ENCODE results near the gene MSX1.

The MSX1 gene

GRCh38 chr4:4870576-4871241 lies 11.2 kb downstream of the MSX1 start:
- Histone ChIP-seq H3K9me3 (no peaks in the 10 kb centered on the region), H3K4me3 (ENCODE audit: low read depth in 1 of 2, low read length in 1 of 2) (no peak overlapping the region)

DNA sequence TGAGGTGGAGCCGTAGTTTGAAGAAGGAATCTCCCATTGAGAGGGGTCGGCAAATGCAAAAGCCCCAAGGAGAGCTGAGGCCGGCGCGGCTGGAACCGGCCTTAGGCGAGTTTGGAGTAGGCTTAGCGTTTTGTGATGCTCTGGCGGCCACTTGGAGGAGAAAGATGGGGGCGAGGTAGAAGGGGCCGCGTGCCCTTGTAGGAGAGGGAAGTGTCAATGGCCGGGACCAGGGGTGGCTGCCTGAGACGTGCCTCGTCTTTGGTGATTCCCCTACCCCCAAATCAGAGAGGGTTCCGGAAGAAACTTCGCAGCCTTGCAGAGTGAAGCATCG lies 11.7 kb downstream of the MSX1 start:
- TF ChIP-seq, protein P1, sequence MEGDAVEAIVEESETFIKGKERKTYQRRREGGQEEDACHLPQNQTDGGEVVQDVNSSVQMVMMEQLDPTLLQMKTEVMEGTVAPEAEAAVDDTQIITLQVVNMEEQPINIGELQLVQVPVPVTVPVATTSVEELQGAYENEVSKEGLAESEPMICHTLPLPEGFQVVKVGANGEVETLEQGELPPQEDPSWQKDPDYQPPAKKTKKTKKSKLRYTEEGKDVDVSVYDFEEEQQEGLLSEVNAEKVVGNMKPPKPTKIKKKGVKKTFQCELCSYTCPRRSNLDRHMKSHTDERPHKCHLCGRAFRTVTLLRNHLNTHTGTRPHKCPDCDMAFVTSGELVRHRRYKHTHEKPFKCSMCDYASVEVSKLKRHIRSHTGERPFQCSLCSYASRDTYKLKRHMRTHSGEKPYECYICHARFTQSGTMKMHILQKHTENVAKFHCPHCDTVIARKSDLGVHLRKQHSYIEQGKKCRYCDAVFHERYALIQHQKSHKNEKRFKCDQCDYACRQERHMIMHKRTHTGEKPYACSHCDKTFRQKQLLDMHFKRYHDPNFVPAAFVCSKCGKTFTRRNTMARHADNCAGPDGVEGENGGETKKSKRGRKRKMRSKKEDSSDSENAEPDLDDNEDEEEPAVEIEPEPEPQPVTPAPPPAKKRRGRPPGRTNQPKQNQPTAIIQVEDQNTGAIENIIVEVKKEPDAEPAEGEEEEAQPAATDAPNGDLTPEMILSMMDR (IDR thresholded peaks at IDR 0.05), result no peak
- H3K27me3 ChIP-seq, result peaks cover 100% of the 10 kb centered on the region
- H3K4me1 ChIP-seq (ENCODE audit: control insufficient read depth in 1 of 2, insufficient read depth in 1 of 2, low read depth in 1 of 2, low read length in 1 of 2), result no peaks in the 10 kb centered on the region
- H3K4me3 ChIP-seq (ENCODE audit: low read depth in 1 of 2, low read length in 1 of 2), result no peak overlapping the region
- H3K27ac ChIP-seq, result no peak overlapping the region
- H3K36me3 ChIP-seq, result no peaks in the 10 kb centered on the region
- no peaks in the 10 kb centered on the region for H3K9me3 ChIP-seq

More at GRCh38 chr4:4870576-4871241, 11.2 kb downstream of the MSX1 start:
- no peaks in the 10 kb centered on the region for H3K4me1 ChIP-seq (ENCODE audit: control insufficient read depth in 1 of 2, insufficient read depth in 1 of 2, low read depth in 1 of 2, low read length in 1 of 2)
- peaks cover 100% of the 10 kb centered on the region for H3K27me3 ChIP-seq
- H3K27ac ChIP-seq, result no peak overlapping the region
- H3K36me3 ChIP-seq, result no peaks in the 10 kb centered on the region
- TF ChIP-seq, protein P1 (IDR thresholded peaks at IDR 0.05), result no peak

GRCh38 chr4:4871573-4872313 lies 12.3 kb downstream of the MSX1 start:
- no peaks in the 10 kb centered on the region for H3K36me3 ChIP-seq
- no peak overlapping the region for H3K27ac ChIP-seq
- no peak overlapping the region for H3K4me3 ChIP-seq (ENCODE audit: low read depth in 1 of 2, low read length in 1 of 2)
- peaks cover 99% of the 10 kb centered on the region for H3K27me3 ChIP-seq
- TF ChIP-seq, protein P1 (IDR thresholded peaks at IDR 0.05), result no peak
- no peaks in the 10 kb centered on the region for H3K4me1 ChIP-seq (ENCODE audit: control insufficient read depth in 1 of 2, insufficient read depth in 1 of 2, low read depth in 1 of 2, low read length in 1 of 2)
- no peaks in the 10 kb centered on the region for H3K9me3 ChIP-seq

GRCh38 chr4:4872314-4872903 lies 12.9 kb downstream of the MSX1 start:
- TF ChIP-seq, protein P1 (IDR thresholded peaks at IDR 0.05), result no peak
- H3K27ac ChIP-seq, result no peak overlapping the region
- H3K27me3 ChIP-seq, result peaks cover 97% of the 10 kb centered on the region
- no peaks in the 10 kb centered on the region for H3K9me3 ChIP-seq
- no peaks in the 10 kb centered on the region for H3K4me1 ChIP-seq (ENCODE audit: control insufficient read depth in 1 of 2, insufficient read depth in 1 of 2, low read depth in 1 of 2, low read length in 1 of 2)
- no peaks in the 10 kb centered on the region for H3K36me3 ChIP-seq
- H3K4me3 ChIP-seq (ENCODE audit: low read depth in 1 of 2, low read length in 1 of 2), result no peak overlapping the region

- no peaks in the 10 kb centered on the region for H3K4me1 ChIP-seq (ENCODE audit: control insufficient read depth in 1 of 2, insufficient read depth in 1 of 2, low read depth in 1 of 2, low read length in 1 of 2)
- no peaks in the 10 kb centered on the region for H3K9me3 ChIP-seq
- TF ChIP-seq, protein P1 (IDR thresholded peaks at IDR 0.05), result no peak
- H3K36me3 ChIP-seq, result no peaks in the 10 kb centered on the region
- peaks cover 97% of the 10 kb centered on the region for H3K27me3 ChIP-seq
- H3K27ac ChIP-seq, result no peak overlapping the region
- H3K4me3 ChIP-seq (ENCODE audit: low read depth in 1 of 2, low read length in 1 of 2), result no peak overlapping the region
These were observed 13.7 kb downstream of the MSX1 start for GRCh38 chr4:4873203-4873602.

All from neutrophil (primary cell).